ENCODE results near the gene SIRT3.
A peak's percentile ranks its signal among the peaks of the same experiment; 100 is the strongest.
"Not testable (repeated sequence)": the region's sequence is repeated elsewhere in the genome, so short reads cannot be mapped to it uniquely, and the experiment has no call there.

- TF ChIP-seq POLR2A (IDR thresholded peaks at IDR 0.05): not testable (repeated sequence)
- peak; percentile 7 to 42 (median 31) for TF ChIP-seq CTCF (IDR thresholded peaks at IDR 0.05)
These were observed 44.4 kb downstream of the SIRT3 start for GRCh38 chr11:191490-192478.
